Posterior vena cava (tissue), 2 donors: Measurements from ENCODE around the gene CYP2U1. TPM values are rescaled to one million over a fixed set of nuclear protein-coding genes. Genes with fewer than 3 reads are reported as not detected.
A peak's percentile ranks its signal among the peaks of the same experiment; 100 is the strongest.
"Not testable (repeated sequence)": the region's sequence is repeated elsewhere in the genome, so short reads cannot be mapped to it uniquely, and the experiment has no call there.

Experiments used
- DNase-seq: peaks from one replicate; pipeline ENCODE4 v3.0.0-alpha.2; 2020; ENCODE audit warnings: low spot score
- intact Hi-C, 2 donors: fragments of 100-400 bp; cut with DNase I; formaldehyde crosslinking; loops; one replicate each; pipeline versions ENCODE4 v1.14.1 to v1.14.2; 2022 to 2023
- total RNA-seq, 2 donors: library from RNA; stranded (reverse); fragmentation: NEBNext Ultra II Directional; extraction: Animal tissue kit (Norgen Biotek cat#: 25700); gene quantifications; one replicate each; pipeline ENCODE4 v1.2.1, GENCODE V29; 2021
- donor health status: DM: yes; HTN: yes; CAD: no.
- donor health status: DM: yes; HTN: yes; CAD: no.

The CYP2U1 gene
- total RNA-seq, 2 donors from 2014 or later, result 12.2 to 13.2 TPM

DNA sequence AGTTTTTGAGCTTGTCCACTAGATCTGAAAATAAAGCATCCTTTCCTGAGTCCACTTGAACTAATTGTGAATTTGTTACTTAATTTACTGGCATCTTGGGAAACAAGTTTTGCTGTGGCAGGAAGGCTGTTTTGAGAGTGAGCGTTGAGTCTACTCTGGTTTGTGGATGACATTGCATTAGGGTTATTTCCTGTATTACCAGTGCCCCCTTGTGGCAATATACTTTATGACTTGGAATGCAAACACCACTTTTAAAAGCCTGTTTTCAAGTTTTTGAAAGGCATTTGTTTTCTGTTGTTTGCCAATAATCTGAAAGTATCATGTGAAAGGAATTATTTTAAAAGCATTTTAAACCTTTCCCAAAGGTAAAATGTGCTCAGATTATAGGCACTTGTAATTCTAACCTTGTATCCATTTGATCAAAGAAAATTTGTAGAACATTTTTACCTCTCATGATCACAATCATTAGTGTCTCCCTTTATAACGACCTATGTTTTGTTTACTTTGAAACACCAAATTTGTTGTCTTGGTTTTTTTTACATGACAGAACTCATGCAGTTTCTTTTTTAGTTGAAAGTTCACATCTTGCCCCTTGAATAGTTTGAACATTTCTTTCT is 18.0 kb upstream of the CYP2U1 start:
- no peak for DNase-seq
- intact Hi-C loops, result loop anchor here in 1 of 2 donors (2.0 kb wide), 1 partner anchor 155 kb away; no protein-coding TSS in a partner anchor

DNA sequence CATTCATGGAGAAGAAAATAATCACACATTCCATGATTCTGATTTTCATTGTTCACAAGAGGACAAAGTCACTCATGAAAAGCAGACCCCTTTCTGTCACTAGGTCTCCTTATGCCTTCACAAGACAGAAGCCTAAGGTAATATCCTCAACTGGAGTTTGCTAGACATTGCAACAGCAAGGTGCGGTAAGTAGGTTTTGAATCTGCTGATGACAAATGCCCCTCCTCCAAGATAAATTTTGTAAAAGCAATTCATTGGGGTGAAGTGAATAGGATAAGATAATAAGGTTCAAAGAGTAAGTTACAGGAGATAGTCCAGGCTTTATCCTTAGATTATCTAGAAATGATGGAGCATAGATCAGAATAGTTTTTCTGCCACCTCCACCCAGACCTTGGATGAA is 16.1 kb upstream of the CYP2U1 start:
- intact Hi-C loops, result loop anchor here in 1 of 2 donors (5.0 kb wide), 1 partner anchor 158 kb away; no protein-coding TSS in a partner anchor
- DNase-seq, result no peak

DNA sequence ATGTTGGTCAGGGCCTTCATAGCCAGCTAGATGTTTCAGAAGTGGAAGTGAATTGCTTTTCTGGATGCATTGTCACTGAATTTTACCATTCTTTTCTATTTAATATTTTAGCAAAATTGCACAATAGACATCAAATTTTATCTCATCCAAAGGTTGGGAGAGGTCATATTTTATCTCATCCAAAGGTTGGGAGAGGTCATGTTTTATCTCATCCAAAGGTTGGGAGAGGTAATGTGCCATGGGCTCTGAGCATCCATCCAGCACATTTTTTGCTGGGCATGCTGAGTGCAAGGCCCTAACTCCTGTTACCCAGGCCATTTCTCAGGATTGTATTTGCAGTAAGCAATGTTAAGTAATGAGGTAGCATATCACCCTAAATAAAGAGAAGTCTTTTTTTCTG is 14.7 kb upstream of the CYP2U1 start:
- intact Hi-C loops, result loop anchor here in 1 of 2 donors (5.0 kb wide), 1 partner anchor 159 kb away; no protein-coding TSS in a partner anchor
- DNase-seq, result no peak

DNA sequence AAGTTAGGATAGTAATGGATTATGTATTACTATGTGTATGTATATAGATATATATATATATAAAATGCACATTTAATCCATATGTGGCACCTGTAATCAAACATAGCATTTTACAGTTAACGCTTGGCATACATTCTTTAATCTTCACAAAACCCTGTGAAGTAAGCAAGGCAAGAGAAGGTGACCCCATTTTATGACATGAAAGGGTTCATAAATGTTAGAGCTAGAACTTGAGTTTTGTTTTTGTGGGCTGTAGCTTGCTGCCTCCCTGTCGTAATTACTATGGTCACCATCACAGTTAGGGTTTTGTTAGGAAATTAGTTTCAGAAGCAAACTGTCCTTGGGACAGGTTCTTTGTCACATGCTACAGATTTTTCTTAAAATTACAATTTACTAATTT is 13.8 kb upstream of the CYP2U1 start:
- intact Hi-C loops, result loop anchor here in 1 of 2 donors (5.0 kb wide), 1 partner anchor 160 kb away; no protein-coding TSS in a partner anchor
- no peak for DNase-seq

DNA sequence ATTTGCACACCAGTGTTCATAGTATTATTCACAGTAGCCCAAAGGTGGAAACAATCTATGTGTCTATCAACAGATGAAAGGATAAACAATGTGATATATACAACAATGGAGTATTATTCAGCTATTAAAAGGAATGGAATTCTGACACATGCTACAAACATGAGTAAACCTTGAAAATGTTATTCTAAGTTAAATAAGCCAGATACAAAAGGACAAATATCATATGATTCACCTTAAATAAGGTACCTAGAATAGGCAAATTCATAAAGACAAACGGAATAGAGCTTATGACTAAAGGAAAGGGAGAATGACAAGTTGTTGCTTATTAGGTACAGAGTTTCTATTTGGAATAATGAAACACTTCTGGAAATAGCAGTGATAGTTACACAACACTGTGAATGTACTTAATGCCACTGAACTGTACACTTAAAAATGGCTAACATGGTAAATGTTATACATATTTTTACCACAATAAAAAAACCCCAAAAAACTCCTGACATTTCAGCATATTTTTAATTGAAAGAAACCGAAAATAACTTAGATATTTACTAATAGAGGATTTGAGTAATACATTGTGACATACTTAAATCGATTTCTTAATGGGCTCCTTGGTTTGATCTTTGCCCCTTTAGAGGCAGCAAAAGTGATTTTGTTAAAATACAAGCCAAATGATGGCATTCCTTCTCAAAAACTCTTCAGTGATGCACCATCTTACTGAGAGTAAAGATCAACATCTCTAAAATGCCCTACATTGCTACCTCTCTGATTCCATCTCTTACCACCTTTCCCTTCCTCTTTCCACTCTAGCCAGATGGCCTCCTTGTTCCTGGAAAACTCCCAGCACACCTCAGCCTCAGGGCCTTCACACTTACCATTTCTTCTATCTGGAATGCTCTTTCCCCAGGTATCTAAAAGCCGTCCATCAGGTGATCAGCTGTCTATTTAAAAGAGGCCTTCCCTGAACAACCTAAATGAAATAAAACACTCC is 8.6 kb upstream of the CYP2U1 start:
- intact Hi-C loops, result loop anchor here in 1 of 2 donors (10.0 kb wide), 1 partner anchor 262 kb away; no protein-coding TSS in a partner anchor
- DNase-seq, result no peak

DNA sequence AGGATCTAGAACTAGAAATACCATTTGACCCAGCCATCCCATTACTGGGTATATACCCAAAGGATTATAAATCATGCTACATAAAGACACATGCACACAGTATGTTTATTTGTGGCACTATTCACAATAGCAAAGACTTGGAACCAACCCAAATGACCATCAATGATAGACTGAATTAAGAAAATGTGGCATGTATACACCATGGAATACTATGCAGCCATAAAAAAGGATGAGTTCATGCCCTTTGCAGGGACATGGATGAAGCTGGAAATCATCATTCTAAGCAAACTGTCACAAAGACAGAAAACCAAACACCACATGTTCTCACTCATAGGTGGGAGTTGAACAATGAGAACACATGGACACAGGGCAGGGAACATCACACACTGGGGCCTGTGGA is 5.6 kb upstream of the CYP2U1 start:
- DNase-seq, result not testable (repeated sequence)
- intact Hi-C loops, result loop anchor here in 1 of 2 donors (10.0 kb wide), 1 partner anchor 259 kb away; no protein-coding TSS in a partner anchor

DNA sequence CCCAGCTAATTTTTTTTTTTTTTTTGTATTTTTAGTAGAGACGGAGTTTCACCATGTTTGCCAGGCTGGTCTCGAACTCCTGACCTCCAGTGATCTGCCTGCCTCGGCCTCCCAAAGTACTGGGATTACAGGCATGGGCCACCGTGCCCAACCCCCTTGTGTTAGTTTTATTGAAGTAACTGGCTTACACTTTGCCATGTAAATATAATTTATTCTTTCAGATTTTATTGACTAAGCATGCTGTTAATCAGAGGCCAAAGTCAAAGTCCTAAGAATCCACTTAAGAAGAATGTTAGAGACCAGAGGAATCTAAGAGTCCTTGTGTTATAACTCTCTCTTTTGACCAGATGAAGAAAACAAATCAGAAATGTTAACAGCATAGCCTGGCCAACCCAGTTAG is 4.5 kb upstream of the CYP2U1 start:
- not testable (repeated sequence) for DNase-seq
- intact Hi-C loops, result loop anchor here in 1 of 2 donors (10.0 kb wide), 1 partner anchor 258 kb away; no protein-coding TSS in a partner anchor

DNA sequence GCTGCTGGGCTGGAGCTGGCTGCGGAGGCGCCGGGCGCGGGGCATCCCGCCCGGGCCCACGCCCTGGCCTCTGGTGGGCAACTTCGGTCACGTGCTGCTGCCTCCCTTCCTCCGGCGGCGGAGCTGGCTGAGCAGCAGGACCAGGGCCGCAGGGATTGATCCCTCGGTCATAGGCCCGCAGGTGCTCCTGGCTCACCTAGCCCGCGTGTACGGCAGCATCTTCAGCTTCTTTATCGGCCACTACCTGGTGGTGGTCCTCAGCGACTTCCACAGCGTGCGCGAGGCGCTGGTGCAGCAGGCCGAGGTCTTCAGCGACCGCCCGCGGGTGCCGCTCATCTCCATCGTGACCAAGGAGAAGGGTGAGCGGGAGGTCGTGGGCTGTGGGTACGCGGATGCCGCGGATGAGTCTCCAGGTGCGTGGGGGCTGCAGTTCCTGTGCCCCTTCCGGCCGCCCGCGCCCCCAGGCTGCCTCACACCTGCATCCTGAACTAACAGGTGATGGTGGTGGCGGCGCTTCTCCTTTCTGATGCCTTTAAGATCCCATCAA is 499 bp downstream of the CYP2U1 start:
- intact Hi-C loops, result loop anchor here in 1 of 2 donors (10.0 kb wide), 1 partner anchor 53 kb away; the partner anchor contains the start of gene HADH
- peak; percentile 82 for DNase-seq

DNA sequence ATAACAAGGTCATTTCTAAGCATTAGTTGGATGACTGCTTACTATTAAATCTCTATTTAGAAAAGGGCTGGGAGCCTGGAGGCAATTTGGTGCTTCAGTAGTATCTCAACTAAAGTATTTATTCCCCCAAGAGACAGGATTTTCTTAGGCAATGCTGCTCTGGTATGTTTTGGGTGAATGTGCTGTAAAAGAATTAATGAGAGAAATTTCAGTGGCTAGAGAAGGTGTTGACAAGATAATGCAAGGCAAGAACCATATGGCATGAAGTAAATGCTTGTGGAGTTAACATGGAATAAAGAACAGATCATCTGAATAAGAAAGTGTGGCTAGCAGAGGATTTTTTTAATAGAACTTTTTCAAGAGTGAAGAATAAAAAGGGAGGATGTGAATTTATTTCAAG is 3.9 kb downstream of the CYP2U1 start:
- intact Hi-C loops, result loop anchor here in 1 of 2 donors (10.0 kb wide), 1 partner anchor 50 kb away; the partner anchor contains the start of gene HADH
- DNase-seq, result no peak

DNA sequence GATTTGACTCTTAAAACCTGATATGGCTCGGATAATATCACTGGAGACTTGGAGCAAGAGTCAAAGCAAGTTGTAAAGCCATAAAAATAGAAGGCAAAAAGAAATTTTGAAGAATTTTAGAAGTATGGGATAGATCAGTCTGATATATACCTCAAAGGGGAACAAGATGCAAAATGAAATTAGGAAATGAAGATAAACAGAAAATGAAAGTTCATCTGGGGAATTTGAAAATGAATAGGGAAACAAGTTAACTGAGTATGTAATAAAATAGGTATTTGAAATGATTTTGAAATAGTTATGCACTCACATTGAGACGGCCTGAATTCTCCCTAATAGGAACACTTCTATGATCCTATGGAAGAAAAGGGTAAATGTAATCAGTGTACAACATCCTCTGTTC is 5.7 kb downstream of the CYP2U1 start:
- DNase-seq, result no peak
- intact Hi-C loops, result loop anchor here in 1 of 2 donors (10.0 kb wide), 1 partner anchor 48 kb away; the partner anchor contains the start of gene HADH

DNA sequence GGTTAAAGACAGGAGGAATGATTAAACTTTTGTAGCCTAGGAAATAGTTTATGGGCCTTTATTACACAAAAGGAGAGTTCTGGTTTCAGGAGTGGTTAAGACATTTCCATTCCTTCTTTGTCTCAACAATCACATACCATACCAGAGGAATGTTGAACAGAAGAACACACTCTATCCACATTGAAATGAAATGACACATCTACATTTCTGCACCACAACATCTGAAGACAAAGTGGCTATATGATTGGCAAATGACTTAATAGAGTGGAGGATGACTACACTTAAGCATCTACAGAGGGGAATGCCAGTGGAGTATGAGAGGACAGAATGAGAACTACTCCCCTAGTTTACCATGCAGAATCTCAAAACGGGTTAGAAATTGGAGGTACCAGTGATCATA is 8.0 kb downstream of the CYP2U1 start:
- intact Hi-C loops, result loop anchor here in 1 of 2 donors (10.0 kb wide), 1 partner anchor 45 kb away; the partner anchor contains the start of gene HADH
- DNase-seq, result no peak

DNA sequence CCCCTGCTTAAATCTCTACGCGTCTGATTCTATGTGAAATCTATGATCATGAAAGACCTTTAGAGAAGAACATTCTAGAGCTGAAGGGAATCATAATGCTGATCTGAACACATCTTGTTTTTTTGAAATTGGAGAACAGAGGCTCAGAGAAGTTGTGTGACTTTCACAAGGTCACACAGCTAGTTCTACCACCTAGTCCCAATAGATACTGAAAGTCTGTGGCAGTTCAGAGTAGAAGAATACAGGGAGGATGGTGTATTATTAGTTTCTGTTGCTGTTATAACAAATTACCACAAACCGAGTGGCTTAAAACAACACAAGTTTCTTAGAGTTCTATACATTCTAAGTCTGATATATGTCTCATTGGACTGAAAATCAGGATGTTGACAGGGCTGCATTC is 14.5 kb downstream of the CYP2U1 start:
- no peak for DNase-seq
- intact Hi-C loops, result no loop called here

DNA sequence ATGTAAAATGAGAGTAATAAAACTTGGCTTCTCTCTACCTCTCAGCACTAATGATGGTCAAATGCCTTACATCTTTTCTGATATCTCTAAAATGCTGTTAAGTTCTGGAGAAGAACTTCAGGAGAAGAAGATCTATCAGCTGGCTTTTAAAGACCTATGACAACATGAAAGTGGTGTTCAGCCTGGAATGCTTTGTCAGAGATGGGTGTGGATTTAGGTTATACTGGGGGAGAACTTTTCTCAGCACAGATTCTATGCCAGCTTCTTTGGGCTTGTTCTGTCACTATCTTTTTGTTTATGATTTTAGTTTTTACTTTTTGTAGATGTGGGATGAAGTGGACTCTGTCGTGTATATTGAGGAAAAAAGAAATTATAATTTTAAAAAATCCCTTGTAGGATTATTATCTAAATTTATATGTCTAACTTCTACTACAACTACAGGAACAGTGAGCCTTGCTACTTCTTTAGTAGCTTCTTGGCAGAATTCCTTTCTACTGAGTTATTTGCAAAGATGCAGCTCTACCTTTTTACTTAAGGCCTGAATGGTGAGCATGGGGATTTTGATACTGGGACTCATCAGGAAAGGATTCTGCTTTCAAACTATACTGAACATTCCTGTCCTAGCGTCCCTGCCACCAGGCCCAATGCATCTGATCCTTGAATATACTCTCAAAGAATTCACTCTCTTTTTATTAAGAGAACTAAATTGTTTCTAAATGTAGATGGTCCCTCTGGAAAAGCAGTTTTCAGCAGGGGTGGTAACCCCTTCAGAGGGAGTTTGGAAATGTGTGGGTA is 19.6 kb downstream of the CYP2U1 start:
- intact Hi-C loops, result no loop called here
- no peak for DNase-seq

DNA sequence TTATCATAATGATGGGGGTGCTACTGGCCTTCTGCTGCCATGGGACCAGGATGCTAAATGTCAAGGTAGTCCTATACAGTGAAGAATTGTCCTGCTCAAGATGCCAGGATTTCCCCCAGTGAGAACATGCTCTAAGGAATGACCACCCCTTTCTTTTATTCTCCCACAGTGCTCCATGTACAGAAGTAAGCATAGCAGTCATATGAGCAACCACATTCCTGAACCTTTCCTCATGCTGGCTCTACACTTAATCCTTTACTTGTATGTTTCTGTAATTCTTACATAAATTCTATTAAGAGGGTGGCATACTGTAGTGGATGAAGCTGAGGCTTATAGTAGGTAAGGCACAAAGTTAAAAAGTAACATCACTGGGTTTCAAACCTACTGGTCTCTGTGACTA is 20.2 kb downstream of the CYP2U1 start:
- intact Hi-C loops, result no loop called here
- no peak for DNase-seq

DNA sequence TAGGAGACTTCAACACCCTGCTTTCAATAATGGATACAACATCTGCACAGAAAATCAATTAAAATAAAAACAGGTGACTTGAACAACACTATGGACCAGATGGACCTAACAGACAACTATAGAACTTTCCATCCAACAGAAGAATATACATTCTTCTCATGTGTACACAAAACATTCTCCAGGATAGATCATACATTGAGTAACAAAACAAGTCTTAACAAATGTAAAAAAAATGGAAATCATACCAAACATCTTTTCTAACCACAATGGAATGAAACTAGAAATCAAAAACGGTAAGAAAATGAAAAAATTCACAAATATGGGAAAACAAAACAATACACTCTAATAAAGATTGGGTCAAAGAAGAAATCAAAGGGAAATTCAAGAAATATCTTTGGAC is 24.7 kb downstream of the CYP2U1 start:
- intact Hi-C loops, result no loop called here
- no peak for DNase-seq

DNA sequence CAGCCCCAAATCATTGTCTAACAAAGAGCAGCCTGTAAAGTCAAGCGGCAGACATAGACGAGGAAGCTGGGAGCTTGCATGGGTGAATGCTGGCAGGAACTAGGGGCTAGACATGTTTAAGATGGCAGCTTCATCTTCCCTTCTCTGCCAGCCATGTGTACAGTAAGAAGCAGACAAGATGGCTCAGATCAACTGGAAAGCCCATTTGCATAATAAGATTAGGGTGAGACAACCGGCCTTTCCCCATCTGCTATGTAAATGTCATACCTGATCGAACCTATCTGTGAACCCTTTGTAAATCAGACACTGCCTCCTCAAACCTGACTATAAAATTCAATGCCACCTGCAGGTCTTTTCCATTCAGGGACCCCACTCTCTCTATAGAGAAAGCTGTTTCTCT is 35.6 kb downstream of the CYP2U1 start:
- intact Hi-C loops, result no loop called here
- no peak for DNase-seq

DNA sequence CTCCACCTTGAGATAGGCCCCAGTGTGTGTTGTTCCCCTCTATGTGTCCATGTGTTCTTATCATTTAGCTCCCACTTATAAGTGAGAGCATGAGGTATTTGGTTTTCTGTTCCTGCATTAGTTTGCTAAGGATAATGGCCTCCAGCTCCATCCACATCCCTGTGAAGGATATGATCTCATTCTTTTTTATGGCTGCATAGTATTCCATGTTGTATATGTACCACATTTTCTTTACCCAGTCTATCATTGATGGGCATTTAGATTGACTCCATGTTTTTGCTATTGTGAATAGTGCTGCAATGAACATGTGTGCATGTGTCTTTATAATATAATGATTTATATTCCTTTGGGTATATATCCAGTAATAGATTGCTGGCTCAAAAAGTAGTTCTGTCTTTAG is 36.2 kb downstream of the CYP2U1 start:
- intact Hi-C loops, DNase-seq: not testable (repeated sequence)

DNA sequence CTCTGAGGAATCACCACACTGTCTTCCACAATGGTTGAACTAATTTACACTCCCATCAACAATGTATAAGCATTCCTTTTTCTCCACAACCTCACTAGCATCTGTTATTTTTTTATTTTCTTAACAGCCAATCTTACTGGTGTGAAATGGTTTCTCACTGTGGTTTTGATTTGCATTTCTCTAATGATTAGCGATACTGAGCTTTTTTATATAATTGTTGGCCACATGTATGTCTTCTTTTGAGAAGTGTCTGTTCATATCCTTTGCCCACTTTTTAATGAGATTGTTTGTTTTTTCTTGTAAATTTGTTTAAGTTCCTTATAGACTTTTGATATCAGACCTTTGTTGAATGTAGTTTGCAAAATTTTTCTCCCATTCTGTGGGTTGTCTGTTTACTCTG is 36.6 kb downstream of the CYP2U1 start:
- intact Hi-C loops, DNase-seq: not testable (repeated sequence)
